ENCODE data around the gene IGFLR1. TPM values are rescaled to one million over a fixed set of nuclear protein-coding genes. Genes with fewer than 3 reads are reported as not detected.

IGFLR1 gene
- total and polyA plus RNA-seq, 2 of the 8 experiments (the other 6 are each of a cell fraction or from before 2014, with no cell fraction given) = 8.4 to 28.9 TPM

- TF ChIP-seq TCF12 (IDR thresholded peaks at IDR 0.05; ENCODE audit: low read depth, low read length) (no peak), GABPA (IDR thresholded peaks at IDR 0.05; ENCODE audit: borderline replicate concordance, insufficient read depth, low read length) (no peak), KDM1A (IDR thresholded peaks at IDR 0.05; ENCODE audit: borderline replicate concordance, low read length) (no peak), EP300 (IDR thresholded peaks at IDR 0.05; ENCODE audit: borderline replicate concordance in 1 of 2, low read depth in 2 of 2, low read length in 2 of 2) (no peak), PHF8 (conservative IDR thresholded peaks at IDR 0.05; ENCODE audit: low read depth, low read length) (no peak), POLR2AphosphoS5 (IDR thresholded peaks at IDR 0.05; ENCODE audit: low read depth, low read length) (no peak), POU5F1 (IDR thresholded peaks at IDR 0.05; ENCODE audit: low read depth, low read length) (no peak), HDAC6 (IDR thresholded peaks at IDR 0.05; ENCODE audit: low read depth, low read length) (no peak)
Observed at GRCh38 chr19:35712567-35713505, 29.4 kb downstream of the IGFLR1 start (continued).

Data from H1 (cell line).